NOMO-1 treated with dmso at 0.1 percent for 144 hours (cell line): ENCODE measurements around the gene PDHX.

Source experiments
- DNase-seq: peaks from one replicate; lab custom pipeline; 2025; ENCODE audit not compliant: unreplicated experiment; lab: John Stamatoyannopoulos, UW

Gene PDHX

GRCh38 chr11:34988294-34989255, 72.2 kb downstream of the PDHX start:
- peak; percentile 22 for DNase-seq

GRCh38 chr11:34990916-34991315, 74.5 kb downstream of the PDHX start:
- no peak for DNase-seq

GRCh38 chr11:34994854-34995253, 78.4 kb downstream of the PDHX start:
- no peak for DNase-seq

- DNase-seq: no peak
Measured at GRCh38 chr11:34996958-34997357, 80.5 kb downstream of the PDHX start.

- DNase-seq: peak; percentile 22
Measured at GRCh38 chr11:34997952-34998528, 81.6 kb downstream of the PDHX start.

GRCh38 chr11:34999453-34999852, 83.0 kb downstream of the PDHX start:
- no peak for DNase-seq

- DNase-seq: no peak
Measured at GRCh38 chr11:35003186-35003585, 86.8 kb downstream of the PDHX start.

GRCh38 chr11:35003658-35004057, 87.2 kb downstream of the PDHX start:
- no peak for DNase-seq

GRCh38 chr11:35005141-35005780, 88.8 kb downstream of the PDHX start:
- DNase-seq: no peak

- peak; percentile 85 for DNase-seq
Measured at GRCh38 chr11:35006389-35007128, 90.1 kb downstream of the PDHX start.

- no peak for DNase-seq
Measured at GRCh38 chr11:35007277-35007676, 90.9 kb downstream of the PDHX start.

GRCh38 chr11:35009191-35009943, 92.9 kb downstream of the PDHX start:
- no peak for DNase-seq

- no peak for DNase-seq
Measured at GRCh38 chr11:35009944-35010342, 93.5 kb downstream of the PDHX start.

- no peak for DNase-seq
Measured at GRCh38 chr11:35010654-35011053, 94.2 kb downstream of the PDHX start.

- DNase-seq: no peak
Measured at GRCh38 chr11:35011389-35011788, 95.0 kb downstream of the PDHX start.

GRCh38 chr11:35011944-35012343, 95.5 kb downstream of the PDHX start:
- DNase-seq: no peak

GRCh38 chr11:35012467-35013191, 96.2 kb downstream of the PDHX start:
- no peak for DNase-seq

- DNase-seq: no peak
Measured at GRCh38 chr11:35013514-35014233, 97.3 kb downstream of the PDHX start.

GRCh38 chr11:35014346-35014745, 97.9 kb downstream of the PDHX start:
- DNase-seq: no peak
